Measurements from ENCODE around the gene CLEC4C.

DNA sequence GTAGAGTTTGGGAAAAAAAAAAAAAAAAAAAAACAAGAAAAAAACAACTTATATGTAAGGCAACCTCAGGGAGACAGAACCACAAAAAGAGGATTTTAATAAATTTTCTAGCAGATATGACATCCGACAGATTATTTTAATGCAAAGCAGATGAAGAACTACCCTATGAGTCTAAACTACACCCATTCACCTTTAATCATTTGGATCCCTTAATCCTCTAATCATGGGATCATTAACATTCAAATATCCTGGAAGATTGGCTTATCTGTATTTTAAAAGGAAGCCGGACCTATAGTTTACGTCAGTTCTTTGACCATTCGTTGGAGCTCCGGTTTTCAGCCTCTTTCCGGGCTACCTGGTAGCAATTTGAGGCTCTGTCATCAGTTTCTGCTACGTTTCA, 36.0 kb downstream of the CLEC4C start, which contains the start of gene DPPA3:
- TF ChIP-seq, protein P1, sequence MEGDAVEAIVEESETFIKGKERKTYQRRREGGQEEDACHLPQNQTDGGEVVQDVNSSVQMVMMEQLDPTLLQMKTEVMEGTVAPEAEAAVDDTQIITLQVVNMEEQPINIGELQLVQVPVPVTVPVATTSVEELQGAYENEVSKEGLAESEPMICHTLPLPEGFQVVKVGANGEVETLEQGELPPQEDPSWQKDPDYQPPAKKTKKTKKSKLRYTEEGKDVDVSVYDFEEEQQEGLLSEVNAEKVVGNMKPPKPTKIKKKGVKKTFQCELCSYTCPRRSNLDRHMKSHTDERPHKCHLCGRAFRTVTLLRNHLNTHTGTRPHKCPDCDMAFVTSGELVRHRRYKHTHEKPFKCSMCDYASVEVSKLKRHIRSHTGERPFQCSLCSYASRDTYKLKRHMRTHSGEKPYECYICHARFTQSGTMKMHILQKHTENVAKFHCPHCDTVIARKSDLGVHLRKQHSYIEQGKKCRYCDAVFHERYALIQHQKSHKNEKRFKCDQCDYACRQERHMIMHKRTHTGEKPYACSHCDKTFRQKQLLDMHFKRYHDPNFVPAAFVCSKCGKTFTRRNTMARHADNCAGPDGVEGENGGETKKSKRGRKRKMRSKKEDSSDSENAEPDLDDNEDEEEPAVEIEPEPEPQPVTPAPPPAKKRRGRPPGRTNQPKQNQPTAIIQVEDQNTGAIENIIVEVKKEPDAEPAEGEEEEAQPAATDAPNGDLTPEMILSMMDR (IDR thresholded peaks at IDR 0.05): no peak
- TF ChIP-seq POLR2A (IDR thresholded peaks at IDR 0.05) (no peak), POLR2AphosphoS5 (IDR thresholded peaks at IDR 0.05) (no peak)

All from prostate gland (tissue), 2 donors.